HG03103 (cell line): ENCODE measurements around the gene SPEF1.

Source experiments
- ATAC-seq: cut with Tn5 transposase; IDR thresholded peaks from one replicate; pipeline ENCODE4 v1.9.1; 2021; ENCODE audit warnings: low read depth; ENCODE audit not compliant: unreplicated experiment

The SPEF1 gene

GRCh38 chr20:3767427-3768341, 13.6 kb downstream of the SPEF1 start, which contains the start of gene ADISSP:
Gene ADISSP, minus strand, starts transcription at chr20:3767753. Its CDS starts 7,653 bp downstream, at chr20:3760100.
- peak; percentile 89 for ATAC-seq

- no peak for ATAC-seq
Observed at GRCh38 chr20:3767110-3767426, 14.2 kb downstream of the SPEF1 start.

DNA sequence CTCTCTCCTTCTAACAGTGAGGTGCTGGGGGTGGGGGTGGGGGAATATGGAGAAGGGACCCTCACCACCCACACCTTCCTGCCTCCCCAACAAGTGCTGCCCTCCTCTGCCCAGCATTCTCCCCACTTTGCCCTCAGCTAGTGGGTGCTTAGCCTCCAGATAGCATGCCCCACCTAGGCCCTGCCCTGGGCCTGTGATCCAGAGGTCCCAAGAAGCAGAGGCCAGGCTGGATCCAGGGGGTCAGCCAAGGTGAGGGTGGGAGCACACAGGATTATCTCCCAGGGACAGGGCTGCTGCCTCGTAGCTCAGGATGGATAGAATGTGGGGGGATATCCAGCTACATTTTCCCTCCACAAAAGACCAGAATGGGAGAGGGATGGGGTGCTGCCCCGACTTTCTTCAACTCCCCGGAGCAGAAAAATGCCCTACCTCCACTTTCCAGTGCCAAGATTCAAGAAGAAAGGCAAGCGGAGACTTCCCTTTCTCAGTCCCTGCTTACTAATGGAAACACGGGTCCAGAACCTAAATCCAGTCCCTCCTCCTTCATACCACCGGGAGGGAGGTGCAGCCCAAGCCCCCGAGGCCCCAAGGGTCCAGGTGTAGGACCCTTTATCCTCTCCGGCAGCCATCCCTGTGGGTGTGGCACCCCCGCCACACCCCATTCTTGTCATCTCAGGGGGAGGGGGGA, 14.7 kb downstream of the SPEF1 start:
- no peak for ATAC-seq

- no peak for ATAC-seq
Observed at GRCh38 chr20:3765171-3765882, 15.9 kb downstream of the SPEF1 start.

DNA sequence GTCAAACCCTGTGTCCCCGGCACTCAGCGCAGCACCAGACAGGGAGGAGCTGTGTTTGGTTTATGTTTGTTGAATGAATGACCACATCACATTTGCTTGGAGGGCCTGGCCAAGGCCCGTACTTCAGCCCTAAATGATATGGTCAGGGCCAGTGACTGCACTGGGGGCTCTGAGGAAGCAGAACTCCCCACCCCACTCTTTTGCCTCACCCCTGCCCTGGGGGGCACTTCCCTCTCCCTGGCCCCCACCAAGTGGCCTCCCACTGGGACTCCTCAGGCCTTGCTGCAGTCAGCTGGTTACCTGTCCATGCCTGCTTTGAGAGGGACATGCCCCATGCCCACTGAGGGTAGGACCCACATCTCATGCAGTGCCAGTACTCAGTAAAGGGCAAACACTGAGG, 16.6 kb downstream of the SPEF1 start:
- no peak for ATAC-seq

GRCh38 chr20:3763671-3764601, 17.3 kb downstream of the SPEF1 start:
- no peak for ATAC-seq

DNA sequence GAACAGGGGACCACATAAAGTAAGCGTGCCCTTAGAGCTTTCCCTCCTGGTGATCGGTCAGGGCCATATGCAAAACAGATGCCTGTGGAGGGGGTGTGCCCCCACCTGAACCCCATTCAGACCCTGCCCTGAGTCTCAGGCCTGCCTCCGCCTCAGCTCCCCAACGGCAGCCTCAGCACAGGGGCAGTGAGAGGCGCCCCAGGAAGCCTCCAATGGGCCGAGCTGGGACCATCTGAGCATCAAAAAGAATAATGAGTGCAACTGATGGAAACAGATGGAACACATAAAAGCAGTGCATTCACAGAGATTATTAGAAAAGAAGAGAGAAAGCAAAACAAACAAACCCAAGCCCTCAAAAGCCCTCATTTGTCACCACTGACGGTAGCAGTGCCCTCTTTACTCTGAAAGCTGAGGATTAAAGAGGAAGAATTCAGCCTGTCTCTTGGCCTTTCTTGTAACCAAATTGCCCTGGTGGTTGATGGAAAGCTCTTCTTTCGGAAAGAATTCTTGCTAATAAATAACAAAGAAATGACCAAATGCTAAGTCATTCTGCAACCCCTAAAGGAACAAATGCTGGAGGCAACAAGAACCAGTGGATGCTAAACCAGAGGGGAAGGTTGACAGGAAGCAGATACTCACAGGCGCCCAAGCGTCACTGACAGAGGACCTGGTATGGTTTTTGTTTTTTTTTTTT, 20.4 kb downstream of the SPEF1 start:
- ATAC-seq, result no peak

DNA sequence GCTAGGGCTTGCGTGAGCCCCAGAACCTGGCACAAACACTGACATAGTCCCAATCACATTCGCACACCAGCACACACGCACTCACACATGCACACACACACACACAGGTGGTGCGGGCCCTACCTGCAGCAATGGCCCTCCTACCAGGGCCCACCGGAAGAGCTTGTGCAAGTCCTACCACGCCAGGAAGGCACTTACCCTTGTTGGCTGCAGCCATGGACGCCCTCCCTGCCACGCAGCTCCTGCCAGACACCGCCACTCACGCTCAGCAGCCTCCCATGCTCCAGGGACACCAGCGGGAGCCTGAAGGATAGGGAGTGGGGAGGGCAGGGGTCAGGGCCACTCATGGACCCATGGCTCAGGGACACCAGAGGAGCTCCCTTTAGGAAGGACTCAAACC, 21.4 kb downstream of the SPEF1 start:
- no peak for ATAC-seq

DNA sequence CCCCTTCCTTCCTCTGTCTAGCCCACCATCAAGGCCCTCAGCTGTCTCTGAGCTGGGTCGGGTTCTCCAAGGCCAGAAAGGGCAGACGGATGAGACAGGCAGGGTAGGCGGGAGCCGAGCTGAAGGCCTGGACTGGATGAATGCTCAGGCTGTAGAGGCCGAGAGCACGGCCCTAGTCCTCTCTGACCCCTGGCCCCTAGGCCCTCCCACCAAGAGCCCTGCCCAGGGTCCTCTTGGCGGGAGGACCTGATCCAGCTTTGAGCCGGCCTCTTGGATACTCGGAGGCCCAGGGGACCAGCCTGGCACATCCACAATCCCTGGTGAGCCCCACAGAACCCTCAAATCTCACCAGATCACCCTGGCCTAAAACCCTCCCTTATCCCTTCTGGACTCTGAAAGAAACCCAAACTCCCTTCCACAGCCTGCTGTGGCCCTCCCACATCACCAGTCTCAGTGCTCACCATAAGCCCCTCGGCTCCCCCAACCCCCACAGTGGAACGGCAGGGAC, 21.9 kb downstream of the SPEF1 start:
- no peak for ATAC-seq

DNA sequence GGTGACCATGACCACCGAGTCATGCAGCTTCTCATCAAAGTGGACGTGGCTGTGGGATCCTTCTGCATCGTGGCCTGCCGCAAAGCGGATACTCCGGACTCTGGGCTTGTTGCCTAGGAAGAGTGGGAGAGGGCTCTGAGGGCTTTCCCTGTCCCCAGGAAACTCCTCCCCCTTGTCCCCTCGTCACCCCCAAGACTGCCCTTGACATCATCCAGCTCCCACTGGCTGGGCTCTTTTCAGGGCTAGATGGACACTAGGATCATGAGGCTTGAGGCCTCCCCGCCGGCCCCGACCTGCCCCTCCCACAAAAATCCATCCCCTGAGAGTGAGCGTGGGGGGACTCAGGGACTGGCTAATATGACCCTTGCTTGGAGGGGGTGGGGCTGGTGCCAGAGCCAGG, 22.7 kb downstream of the SPEF1 start:
- ATAC-seq, result no peak

DNA sequence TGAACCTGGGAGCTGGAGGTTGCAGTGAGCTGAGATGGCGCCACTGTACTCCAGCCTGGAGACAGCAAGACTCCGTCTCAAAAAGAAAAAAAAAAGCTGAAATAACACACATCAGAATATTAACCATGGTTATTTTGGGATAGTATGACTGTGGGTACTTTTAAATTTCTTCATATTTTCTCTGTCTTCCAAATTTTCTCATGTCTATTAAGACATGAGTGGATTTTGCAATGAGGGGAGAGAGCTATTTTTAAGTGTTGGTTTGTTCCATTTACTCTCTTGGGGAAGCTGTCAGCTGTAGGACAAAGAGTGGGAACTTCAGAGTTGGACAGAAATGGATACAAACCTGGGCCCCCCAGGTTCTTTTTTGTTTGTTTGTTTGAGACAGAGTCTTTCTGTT, 24.0 kb downstream of the SPEF1 start:
- ATAC-seq, result no peak

DNA sequence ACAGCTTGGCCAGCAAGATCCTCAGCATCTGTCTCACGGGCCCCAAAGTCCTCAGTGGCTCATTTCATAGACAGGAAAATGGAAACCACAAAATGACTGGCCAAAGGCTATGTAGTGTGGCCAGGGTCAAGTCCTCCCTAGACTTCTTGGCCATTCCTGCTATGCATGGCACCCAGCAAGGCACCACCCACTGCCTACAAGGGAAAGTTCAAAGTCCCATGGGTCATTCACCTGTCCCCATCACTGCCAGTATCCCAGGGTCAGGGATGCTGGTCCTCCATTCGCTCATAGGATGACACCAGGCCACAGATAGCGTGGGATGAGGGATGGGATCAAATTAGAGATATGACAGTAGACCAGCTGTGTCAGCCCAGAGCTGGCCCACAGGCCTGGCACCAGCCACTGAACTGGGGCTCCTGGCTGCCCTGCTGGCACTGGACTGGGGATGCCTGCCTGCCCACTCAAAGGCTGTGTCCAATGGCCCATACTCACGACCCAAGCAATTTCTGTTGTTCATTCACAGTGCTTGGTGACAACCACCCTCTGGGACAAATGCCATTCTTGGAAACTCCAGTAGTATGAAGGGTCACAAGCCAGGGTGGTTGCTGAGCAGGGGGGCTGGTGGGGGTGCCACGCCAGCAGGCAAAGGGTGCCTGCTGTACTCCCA, 25.3 kb downstream of the SPEF1 start:
- no peak for ATAC-seq

DNA sequence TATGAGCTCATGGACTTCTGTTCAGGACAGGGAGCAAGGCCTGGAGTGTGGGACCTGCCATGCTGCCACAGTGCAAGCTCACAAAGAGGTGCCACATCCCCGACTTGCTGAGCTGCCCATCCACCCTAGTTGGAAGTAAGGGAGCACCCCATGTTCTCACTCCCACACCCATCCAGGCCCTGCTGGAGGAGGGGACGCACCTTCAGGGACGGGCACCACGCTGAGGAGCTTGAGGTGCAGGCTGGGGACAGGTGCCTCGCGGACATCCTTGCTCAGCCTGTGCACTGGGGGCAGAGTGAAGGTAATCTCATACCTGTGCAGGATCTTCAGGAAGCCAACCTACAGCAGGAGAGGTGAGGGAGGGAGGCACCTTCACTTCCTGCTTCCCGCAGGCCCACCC, 26.0 kb downstream of the SPEF1 start:
- ATAC-seq, result no peak

DNA sequence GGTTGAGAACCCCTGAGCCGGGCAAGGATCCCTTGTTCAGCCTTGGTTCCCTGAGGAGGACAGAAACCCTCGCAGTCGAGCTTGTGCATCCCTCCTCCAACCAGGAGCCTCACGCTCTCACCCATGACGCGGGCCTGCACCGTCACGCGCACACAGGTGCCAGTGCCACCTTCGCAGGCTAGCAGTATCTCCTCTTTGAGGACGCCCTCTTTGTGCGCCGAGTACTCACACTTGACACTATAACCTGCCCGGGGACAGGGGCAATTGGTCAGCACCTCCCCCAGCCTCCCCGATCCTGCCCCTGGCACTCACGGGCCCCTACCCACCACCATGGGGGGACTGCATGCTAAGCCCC, 27.0 kb downstream of the SPEF1 start:
- no peak for ATAC-seq

DNA sequence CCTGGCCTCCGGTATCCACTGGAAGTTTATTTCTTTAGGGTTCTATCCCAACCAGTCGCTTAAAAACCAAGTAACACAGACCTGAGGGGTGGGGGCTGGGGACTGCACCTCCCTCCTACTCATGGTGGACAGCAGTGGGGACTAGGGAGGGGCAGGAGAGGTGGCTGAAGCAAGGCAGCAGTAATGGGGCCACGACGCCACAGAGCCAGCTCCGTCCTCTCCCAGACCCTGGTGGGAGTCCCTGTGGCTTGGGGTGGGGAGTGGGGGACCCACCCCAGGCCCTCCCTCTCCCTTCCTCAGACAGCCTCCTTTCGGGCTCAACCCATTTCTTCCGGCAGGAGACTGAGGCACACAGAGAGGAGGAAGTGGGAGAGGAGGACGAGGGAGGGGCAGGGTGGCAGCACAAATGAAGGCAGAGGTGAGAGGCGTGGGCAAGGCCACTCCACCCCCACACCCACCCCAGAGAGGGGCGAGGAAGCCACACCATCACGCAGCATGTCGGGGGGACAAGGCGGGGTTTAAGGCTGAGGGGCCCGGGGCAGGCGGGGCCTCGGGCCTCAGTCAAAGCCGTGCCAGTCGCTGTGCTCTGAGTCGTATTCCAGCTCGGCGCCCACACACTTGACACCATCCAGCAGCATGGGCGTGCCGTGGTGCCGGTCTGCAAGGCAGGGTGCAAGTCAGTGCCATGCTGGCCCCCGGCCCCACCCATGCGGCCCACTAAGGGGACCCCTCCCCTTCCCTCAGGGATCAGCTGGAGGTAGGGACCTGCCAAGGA, 27.6 kb downstream of the SPEF1 start:
- ATAC-seq, result no peak

DNA sequence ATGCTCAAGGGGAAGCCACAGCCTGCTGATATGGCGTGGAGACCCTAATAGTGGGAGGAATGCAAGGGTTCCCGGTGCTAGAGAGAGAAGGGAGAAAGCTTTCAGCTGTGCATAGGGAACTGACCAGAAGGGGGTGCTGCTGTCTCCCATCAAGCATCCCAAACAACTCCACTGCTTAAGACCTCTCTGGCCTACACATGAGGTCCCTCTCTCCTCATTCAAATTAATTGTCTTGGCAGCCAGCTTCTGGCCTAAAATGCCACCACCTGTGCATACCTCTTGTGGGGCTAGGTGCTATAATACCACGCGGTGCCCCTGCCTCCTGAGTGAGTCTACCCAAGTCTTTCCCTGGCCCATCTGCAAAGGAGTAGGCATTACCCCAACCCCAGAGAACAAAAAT, 28.1 kb downstream of the SPEF1 start:
- no peak for ATAC-seq

GRCh38 chr20:3752386-3752759, 28.9 kb downstream of the SPEF1 start:
- no peak for ATAC-seq

DNA sequence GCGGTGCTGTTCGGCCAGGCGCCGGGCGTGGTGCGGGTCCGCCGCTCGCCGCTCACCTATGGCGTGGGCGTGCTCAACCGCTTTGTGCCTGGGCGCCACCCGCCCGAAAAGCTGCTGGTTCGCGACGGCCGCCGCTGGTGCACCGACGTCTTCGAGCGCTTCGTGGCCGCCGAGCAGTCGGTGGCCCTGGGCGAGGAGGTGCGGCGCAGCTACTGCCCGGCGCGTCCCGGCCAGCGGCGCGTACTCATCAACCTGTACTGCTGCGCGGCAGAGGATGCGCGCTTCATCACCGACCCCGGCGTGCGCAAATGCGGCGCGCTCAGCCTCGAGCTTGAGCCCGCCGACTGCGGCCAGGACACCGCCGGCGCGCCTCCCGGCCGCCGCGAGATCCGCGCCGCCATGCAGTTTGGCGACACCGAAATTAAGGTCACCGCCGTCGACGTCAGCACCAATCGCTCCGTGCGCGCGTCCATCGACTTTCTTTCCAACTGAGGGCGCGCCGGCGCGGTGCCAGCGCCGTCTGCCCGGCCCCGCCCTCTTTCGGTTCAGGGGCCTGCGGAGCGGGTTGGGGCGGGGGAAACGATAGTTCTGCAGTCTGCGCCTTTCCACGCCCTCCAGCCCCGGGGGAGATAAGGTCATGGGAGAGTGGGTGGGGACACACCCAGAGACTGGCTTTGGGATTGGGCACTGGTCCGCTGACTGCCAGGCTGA, 29.4 kb downstream of the SPEF1 start:
- ATAC-seq, result peak; percentile 38
